GM21528 (cell line): ENCODE results near the gene EEF1G.
"Not testable (repeated sequence)": the region's sequence is repeated elsewhere in the genome, so short reads cannot be mapped to it uniquely, and the experiment has no call there.

Source experiments
- ATAC-seq: cut with Tn5 transposase; IDR thresholded peaks from one replicate; pipeline ENCODE4 v1.9.1; 2021; ENCODE audit warnings: mild to moderate bottlenecking, moderate library complexity; ENCODE audit not compliant: unreplicated experiment, low FRiP score

Gene EEF1G, protein sequence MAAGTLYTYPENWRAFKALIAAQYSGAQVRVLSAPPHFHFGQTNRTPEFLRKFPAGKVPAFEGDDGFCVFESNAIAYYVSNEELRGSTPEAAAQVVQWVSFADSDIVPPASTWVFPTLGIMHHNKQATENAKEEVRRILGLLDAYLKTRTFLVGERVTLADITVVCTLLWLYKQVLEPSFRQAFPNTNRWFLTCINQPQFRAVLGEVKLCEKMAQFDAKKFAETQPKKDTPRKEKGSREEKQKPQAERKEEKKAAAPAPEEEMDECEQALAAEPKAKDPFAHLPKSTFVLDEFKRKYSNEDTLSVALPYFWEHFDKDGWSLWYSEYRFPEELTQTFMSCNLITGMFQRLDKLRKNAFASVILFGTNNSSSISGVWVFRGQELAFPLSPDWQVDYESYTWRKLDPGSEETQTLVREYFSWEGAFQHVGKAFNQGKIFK

DNA sequence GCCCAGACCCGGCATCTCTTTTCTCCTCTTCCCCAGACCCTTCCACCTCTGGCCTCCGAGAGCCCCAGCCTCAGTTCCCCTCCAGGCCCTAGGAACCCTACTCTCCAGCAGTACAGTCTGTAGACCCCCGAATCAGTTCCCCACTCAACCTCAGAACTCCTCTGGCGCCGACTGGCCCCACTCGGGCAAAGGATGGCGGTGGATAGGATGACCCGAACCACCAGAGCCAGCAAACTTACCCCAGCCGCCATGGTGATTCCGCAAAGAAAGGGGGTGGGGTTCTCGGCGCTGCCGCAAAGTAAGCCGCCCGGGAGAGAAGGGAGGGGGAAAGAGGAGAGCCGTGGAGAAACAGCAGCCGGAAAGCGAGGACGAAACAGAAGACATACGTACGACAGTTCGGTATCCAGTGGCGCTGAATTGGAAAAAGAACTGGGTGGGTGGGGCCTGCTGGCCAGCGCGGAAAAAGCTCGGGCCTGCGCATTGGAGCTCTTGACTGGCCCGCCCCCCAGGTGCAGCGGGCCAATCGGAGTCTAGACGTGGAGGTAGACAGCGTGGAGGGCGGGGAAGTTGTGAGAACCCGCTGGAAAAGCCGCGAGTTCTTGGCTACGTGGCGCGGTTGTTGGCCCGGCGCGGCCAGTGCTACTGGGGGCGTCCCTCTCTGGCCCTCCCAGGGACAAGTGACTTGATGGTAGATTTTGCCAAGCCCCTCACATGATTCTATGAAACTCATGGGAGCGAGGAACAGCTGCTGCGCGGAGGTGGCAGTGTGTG, at the start of gene EEF1G:
Gene EEF1G (minus strand): TSS at position 300 of the 771 bp plus-strand sequence. CDS start 49 bp downstream, at position 251.
- ATAC-seq, result peak; percentile 80

DNA sequence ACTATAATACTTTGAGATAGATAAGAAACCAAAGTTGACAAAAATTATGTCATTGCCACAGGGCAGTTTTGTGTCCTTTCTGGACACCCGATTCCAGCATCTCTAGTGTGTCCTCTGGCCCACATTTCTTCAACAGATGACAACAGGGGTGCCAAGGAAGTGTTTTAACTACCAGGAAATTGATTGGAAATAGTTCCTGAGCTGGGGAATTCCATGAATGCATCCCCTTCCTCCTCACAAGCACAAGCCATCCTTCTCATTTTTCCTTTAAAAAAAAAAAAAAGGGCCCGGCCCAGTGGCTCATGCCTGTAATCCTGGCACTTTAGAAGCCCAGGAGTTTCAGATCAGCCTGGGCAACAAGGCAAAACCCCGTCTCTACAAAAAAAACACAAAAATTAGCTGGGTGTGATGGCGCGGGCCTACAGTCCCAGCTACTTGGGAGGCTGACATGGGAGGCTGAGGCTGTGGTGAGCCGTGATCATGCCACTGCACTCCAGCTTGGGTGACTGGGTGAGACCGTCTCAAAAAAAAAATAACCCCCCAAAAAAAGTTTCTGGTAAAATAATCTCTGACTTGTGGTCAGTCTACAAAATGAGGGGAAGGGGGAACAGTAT, 48.9 kb upstream of the EEF1G start:
- ATAC-seq, result no peak

- ATAC-seq, result peak; percentile 85
These were observed 48.1 kb upstream of the EEF1G start, which contains the start of gene B3GAT3 for GRCh38 chr11:62621567-62622470. B3GAT3 (minus strand) TSS chr11:62621986; CDS start chr11:62621947, 39 bp downstream.

DNA sequence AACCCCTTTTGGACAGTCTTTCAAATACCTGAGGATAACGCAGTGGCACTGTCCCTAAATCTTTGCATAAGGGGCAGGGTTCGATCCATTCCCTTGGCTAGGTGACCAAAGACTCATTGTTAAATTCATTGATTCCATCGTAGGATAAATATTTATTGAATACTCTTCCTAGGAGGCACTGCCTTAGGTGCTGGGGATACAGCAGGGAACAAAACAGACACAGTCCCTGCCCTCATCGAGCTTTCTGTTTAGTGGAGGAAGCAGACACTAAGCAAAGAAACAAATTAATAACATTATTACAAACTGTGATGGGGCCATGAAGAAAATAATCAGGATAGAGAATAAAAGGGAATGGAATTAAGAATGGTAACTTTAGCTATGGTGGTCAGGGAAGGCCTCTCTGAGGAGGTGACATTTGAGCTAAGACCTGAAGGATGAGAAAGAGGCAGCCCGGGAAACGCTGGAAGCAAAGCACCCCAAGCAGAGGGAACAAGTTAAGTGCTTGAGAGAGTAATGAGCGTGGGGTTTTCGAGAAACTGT, 47.4 kb upstream of the EEF1G start:
- no peak for ATAC-seq

GRCh38 chr11:62616957-62617356, 43.3 kb upstream of the EEF1G start:
- ATAC-seq, result not testable (repeated sequence)

- ATAC-seq, result no peak
These were observed 41.8 kb upstream of the EEF1G start for GRCh38 chr11:62615521-62615920.

- no peak for ATAC-seq
These were observed 40.6 kb upstream of the EEF1G start for GRCh38 chr11:62614275-62614674.

DNA sequence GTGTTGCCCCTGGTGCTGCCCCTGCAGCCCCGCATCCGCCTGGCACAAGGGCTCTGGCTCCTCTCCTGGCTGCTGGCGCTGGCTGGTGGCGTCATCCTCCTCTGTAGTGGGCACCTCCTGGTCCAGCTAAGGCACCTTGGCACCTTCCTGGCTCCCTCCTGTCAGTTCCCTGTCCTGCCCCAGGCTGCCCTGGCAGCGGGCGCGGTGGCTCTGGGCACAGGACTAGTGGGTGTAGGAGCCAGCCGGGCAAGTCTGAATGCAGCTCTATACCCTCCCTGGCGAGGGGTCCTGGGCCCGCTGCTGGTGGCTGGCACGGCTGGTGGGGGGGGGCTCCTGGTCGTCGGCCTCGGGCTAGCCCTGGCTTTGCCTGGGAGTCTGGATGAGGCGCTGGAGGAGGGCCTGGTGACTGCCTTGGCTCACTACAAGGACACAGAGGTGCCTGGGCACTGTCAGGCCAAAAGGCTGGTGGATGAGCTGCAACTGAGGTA, 39.6 kb upstream of the EEF1G start:
- no peak for ATAC-seq

- ATAC-seq, result peak; percentile 59
These were observed 38.9 kb upstream of the EEF1G start, which contains the start of the genes EML3 and ROM1 for GRCh38 chr11:62612366-62613290. EML3 (minus strand) TSS chr11:62612775; CDS start chr11:62612457, 318 bp downstream. ROM1 (plus strand) TSS chr11:62613257; CDS start chr11:62613282, 25 bp downstream.

- ATAC-seq, result peak; percentile 21
These were observed 38.1 kb upstream of the EEF1G start for GRCh38 chr11:62611705-62612365.

DNA sequence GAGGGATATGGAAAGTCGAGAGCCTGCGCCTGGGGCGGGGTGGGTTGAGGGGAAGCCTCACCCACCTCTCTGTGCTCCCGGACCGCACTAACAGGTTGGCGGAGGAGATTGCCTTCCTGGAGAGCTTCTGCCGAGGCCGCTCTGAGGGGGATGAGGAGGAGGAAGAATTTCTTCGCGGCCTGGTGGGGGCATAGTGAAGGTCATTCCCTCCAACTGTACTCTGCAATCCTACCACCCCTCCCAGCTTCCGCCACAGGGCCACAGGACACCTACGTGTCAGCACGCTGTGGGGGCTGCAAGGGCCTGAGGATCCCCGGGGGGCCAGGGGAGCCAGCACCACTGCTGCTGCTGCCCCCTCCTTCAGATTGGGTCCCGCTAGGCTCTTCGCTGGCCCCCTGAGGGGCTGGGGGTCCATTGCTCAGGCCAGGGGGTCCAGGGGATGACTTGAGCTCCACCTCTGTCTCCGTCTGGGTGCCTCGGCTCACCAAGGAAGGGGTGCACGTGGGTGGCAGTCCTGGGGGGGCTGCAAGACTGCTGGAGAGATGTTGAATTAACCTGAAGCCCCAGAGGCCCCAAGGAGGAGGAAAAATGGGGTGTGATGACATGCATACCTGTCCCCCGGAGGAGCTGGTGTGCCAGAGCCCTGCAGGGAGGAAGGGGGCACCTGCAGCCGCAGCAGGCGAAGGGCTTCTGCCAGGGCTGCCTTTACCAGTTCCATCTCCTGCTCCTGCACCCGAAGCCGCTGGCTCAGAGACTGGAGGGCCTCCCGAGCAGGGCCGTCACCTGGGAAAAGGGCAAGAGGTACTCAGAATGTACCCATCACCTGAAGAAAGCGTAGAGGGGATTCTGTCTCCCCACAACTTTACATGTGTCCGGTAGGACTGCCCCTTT, 37.4 kb upstream of the EEF1G start:
- no peak for ATAC-seq

DNA sequence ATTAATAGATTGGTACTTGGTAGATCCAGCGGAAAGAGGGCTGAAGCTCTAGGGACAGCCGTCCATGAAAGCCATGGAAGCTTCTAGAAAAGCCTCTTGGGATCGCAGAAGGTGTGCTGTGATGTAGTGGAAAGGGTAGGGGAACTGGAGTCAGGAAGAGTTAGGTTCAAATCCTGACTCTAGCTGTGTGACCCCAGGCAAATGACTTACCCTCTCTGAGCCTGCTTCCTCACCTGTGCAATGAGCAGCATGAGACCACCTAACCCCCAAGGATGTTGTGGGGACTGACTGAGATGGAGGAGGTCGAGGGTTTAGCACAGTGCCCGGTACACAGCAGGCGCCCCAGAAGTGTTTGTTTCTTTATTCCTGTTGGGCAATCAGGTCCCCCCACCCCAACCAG, 36.7 kb upstream of the EEF1G start:
- ATAC-seq, result no peak

DNA sequence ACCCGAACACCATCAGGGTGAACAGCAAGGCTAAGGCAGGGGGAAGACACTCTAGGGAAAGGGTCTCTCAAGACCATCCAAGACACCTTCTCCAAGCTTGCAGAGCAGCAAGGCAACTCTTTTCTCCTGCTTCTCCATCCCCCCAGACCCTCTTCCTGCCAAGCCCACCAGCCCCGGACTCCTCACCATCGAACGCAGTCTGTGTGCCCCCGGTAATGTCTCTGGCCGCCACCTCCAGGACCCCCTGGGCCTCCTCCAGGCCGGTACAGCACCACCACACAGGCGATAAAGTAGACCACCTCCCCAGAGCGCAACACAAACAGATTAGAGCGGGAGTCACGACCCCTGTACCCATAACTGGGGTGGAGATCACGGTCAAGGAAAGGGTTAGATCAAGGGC, 35.1 kb upstream of the EEF1G start:
- no peak for ATAC-seq

- no peak for ATAC-seq
These were observed 34.0 kb upstream of the EEF1G start for GRCh38 chr11:62607714-62608113.

- no peak for ATAC-seq
These were observed 32.2 kb upstream of the EEF1G start for GRCh38 chr11:62605902-62606301.

DNA sequence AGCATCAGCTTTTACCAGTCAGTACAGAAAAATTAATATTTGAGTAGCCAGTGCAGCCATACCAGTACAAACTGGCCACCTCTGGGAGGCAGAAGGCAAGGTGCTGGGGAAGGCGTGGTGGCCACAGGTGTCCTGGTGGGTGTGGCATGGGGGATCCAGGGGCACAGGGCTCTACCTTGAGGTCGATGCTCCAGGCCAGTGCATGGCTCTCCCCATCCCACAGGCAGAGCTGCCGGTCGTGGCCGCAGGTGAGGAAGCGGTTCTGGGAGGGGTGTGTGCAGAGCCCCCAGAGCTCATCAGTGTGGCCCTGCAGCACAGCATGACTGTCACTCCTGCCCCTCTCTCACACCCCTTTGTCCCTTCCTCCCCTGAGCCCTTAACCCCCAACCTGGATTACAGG, 31.8 kb upstream of the EEF1G start:
- ATAC-seq, result no peak
